Stimulated activated CD8-positive, alpha-beta memory T cell treated with anti-CD3 and anti-CD28 coated beads, Interleukin-12 subunit alpha, Interleukin-12 subunit beta, amount 100 ng/mL, for 1 hour (primary cell): Measurements from ENCODE around the gene WFDC2.

Experiments
- DNase-seq: peaks from one replicate; pipeline ENCODE4 v3.0.0-alpha.2; 2020; ENCODE audit warnings: low read depth

WFDC2 gene, protein sequence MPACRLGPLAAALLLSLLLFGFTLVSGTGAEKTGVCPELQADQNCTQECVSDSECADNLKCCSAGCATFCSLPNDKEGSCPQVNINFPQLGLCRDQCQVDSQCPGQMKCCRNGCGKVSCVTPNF

DNA sequence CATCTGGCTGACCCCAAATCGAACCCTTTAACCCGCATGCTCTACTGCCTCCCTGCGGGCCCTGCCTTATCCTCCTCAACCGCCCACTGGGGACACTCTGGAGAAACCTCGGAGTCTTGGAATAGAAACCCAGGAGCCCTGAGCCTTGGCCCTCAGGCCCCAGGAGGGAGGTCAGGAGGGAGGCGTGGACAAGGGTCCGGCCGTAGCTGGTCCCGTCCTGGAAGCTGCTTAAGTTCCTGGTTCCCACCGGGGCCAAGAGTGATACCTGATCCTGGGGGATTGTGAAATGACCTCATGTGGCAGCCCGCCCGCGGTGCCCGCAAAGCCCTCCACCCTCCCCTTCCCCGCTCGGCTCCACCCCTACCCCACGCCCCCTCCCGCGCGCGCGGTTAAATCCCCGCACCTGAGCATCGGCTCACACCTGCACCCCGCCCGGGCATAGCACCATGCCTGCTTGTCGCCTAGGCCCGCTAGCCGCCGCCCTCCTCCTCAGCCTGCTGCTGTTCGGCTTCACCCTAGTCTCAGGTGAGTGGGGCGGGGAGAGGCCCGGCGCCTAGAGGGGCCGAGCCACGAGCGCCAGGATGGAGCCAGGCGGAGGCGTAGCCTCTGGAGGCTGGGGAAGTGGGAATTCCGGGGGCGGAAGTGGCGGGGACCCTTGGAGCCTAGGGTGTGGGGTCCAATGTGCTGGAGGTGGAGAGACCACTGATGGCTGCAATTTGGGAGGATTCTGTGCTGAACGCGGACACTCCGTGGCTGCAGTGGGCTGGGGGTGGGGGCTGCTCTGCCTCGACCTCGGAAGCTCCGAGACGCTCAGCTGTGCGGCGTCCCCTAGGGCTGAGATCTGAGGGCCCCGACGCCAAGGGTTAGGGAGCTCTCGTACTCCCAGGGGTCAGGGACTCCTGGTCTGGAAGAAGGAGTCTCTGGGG lies at the start of gene WFDC2:
Gene WFDC2, plus strand, starts transcription at position 418 of the 926 bp plus-strand sequence. Its CDS starts 29 bp downstream, at position 447.
- DNase-seq, result no peak

DNA sequence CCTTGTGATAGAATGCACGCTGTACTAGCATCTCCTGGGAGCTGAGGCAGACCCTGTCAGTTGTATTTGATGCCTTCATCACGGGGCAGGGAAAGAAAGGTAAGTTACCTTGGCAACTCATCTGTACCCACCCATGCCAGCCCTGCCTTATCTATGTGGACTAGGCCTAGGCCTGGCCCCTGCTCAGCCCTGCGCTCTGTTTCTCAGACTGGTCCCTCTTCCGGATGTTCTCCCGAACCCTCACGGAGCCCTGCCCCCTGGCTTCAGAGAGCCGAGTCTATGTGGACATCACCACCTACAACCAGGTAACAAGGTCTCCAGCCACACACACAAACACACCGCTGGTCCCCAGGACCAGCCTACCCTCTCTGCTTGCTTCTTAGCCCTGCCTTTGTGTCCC lies 49.4 kb upstream of the WFDC2 start:
- no peak for DNase-seq

DNA sequence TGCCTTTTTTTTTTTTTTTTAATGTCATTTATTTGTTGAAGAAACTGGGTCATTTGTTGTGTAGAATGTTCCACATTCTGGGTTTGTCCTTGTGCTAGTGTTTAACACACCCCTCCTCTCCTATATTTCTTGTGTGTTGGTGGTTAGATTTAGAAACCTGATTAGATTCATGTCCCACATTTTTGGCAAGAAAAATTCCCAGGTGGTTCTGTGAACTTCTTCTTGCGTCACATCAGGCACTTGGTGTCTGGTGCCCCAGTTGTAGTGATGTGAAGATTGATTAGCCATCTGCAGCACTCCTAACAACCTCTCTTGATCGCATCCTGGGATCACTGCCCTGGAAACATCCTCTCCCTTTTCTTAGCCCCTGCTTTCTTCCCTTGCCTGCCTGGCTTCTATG lies 45.9 kb upstream of the WFDC2 start:
- no peak for DNase-seq

DNA sequence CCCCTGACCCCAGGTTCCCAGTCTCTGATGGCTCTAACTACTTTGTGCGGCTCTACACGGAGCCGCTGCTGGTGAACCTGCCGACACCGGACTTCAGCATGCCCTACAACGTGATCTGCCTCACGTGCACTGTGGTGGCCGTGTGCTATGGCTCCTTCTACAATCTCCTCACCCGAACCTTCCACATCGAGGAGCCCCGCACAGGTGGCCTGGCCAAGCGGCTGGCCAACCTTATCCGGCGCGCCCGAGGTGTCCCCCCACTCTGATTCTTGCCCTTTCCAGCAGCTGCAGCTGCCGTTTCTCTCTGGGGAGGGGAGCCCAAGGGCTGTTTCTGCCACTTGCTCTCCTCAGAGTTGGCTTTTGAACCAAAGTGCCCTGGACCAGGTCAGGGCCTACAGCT lies 44.0 kb upstream of the WFDC2 start:
- DNase-seq, result no peak

DNA sequence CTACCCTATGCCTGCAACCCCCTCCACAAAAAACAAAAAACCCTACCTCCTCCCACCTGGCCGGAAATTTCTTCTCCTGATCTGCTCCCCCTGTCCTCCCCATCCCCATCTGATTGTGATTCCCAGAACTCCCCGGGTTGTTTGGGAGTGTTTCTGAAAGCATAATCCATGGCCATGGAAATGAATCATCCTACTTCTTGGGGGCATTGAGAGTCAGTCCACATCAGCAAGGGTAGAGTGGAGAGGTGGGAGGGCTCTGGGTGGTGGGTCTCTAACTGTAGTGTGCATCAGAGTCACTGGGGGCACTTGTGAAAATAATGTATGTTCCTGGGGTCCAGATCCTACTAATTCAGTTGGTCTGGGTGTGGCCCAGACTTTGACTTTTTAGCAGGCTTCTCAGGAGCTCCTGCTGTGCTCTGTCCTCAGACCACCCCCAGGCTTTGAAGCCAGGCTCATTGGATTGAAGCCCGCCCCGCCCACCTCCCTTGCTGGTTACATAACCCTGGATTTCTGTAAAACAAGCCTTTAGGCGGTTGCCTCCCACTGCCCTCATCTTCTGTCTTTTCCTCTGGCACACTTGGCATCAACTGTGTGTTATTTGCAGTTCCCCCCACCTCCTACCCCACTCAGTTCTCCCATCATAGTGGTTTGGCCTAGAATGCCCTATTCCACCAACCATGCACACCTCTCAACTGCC lies 43.1 kb upstream of the WFDC2 start:
- DNase-seq, result no peak

DNA sequence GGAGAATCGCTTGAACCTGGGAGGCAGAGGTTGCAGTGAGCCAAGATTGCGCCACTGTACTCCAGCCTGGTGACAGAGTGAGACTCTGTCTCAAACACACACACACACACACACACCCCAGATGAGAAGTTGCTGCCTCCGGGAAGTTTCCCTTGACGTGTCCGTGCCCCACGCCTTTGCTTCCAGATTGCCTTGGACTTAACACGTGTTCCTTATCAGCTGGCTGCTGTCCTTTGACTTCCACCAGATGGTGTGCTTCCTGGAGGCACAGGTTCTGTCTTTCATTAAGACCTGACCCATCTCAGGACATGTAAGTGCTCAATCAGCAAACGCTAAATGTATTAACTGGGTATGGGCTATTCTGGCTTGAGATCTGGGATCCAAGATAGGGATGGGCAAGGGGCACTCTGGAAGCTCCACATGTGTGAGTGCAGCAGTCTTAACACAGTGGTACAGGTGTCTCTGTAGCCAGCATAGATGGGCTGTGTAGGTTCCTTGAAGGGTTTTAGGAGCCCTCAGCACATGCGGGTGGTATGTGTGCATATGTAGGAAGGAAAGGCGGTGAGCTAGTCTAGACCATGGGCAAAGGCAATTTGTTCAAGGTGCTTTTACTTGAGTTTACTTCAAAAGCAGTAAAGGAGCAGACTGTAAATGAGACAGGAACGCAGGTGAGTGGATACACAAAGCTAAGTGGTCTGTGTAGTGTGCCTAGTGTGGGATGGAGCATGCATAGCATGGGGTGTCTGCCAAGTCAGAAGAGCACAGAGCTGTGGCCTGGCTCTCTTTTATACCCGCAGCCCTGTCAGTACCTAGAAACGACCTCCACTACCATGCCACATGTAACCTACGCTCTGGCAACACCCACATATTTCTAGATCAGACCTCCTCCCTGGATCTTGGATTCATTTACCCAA lies 42.1 kb upstream of the WFDC2 start:
- no peak for DNase-seq

DNA sequence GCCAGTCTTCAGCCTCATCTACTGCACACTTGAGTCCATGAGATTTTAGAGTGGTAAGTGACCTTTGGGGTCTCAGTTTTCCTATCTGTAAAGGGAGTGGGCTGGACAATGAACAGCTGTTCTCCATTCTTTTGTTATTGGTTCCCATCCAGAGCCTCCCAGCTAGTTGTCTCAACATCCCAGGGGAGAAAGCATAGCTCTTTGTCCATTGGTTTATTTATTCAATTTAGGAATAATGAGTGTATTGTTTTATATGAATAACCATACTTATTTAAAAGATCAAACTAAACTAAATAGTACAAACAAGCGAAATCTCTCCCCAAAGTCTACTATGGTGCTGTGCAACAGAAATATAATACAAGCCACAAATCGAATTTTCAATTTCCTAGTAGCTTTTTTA lies 39.9 kb upstream of the WFDC2 start:
- no peak for DNase-seq

DNA sequence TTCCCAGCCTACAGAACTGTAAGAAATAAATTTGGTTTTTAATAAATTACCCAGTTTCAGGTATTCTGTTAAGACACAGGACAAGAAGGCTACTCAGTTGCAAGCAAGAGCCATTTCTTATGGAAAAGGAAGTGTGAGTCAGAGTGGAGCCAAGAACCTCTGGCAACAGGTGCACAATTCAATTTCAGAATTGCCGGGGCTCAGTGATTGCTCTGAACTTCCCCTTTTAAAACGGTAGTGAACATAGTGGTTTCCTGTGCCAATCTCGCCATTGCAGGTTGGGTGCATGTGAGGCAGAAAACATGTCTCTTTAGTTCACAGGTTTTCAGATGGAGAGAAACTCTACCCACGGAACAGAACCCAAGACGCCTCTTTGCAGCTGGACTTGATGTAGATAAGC lies 37.3 kb upstream of the WFDC2 start:
- DNase-seq, result peak; percentile 15

DNA sequence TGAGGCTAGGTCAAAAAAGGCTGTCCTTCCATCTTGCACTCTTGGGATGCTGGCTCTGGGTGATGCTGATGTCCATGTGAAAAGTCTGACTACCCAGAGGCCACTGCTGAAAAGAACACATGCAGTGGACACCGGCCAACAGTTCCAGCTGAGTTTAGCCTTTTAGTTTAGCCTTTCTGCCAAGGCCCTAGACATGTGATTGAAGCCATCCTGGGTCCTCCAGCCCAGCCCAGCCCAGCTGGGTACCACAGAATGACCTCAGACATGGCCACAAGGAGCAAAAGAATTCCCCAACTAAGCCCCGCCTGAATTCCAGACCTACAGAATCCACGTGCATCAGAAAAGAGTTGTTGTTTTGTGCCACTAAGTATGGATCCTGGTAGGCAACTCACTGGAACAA lies 36.2 kb upstream of the WFDC2 start:
- no peak for DNase-seq

DNA sequence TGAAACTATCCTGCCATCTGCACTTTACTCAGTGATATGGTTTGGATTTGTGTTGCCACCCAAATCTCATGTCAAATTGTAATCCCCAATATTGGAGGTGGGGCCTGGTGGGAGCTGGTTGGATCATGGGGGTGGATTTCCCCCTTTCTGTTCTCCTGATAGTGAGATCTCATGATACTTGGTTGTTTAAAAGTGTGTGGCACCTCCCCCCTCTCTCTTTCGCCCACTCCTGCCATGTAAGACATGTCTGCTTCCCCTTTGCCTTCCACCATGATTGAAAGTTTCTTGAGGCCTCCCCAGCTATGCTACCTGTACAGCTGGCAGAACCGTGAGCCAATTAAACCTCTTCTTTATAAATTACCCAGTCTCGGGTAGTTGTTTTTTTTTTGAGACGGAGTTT lies 35.6 kb upstream of the WFDC2 start:
- DNase-seq, result no peak

DNA sequence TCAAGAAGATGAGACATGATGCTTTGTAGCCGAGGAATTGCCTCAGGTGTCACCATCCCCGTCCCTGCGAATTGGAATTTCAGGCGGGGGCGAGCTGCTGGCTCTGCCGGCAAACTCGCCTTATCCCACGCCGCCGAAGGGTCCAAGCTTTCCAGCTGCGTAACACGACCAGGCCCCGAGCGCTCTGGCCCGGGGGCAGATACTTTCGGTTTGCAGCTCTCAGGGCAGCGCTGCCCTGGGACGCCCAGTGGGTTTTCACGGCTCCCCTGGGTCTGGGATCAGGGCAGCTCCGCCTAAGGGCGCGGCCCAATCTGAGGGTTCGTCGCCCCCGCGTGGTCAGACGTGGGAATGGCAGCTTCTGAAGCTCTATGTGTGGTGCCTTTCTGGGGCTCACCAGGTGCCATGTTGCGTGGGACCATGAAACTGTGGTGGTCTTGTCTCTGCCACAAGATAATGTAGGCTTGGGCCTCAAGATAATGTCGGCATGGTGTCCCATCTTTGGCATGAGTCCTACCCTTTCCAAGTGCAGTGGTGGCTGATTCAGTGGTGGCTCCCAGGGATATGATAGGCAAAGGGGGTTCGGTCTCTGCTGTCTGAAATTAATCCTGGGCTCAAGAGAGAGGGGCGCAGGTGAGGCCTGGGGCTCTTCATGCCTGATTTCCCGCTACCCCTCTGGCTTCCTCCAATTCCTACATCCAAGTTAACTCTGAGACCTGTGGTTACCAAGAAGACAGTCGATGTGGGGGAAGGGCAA lies 32.6 kb upstream of the WFDC2 start:
- peak; percentile 82 for DNase-seq

DNA sequence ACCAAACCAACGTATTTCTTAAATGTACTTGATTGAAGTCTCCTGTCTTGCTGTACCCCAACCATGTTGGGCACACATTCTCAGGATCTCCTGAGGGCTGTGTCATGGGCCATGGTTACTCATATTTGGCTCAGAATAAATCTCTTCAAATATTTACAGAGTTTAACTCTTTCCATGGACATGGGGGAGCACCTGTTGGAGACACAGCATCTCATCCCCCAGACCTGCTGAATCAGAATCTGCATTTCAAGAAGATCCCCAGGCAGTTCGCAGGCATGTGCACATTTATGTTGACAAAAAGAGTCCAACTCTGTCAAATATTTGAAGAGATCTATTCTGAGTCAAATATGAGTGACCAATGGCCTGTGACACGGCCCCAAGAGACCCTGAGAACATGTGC lies 29.1 kb upstream of the WFDC2 start:
- no peak for DNase-seq

DNA sequence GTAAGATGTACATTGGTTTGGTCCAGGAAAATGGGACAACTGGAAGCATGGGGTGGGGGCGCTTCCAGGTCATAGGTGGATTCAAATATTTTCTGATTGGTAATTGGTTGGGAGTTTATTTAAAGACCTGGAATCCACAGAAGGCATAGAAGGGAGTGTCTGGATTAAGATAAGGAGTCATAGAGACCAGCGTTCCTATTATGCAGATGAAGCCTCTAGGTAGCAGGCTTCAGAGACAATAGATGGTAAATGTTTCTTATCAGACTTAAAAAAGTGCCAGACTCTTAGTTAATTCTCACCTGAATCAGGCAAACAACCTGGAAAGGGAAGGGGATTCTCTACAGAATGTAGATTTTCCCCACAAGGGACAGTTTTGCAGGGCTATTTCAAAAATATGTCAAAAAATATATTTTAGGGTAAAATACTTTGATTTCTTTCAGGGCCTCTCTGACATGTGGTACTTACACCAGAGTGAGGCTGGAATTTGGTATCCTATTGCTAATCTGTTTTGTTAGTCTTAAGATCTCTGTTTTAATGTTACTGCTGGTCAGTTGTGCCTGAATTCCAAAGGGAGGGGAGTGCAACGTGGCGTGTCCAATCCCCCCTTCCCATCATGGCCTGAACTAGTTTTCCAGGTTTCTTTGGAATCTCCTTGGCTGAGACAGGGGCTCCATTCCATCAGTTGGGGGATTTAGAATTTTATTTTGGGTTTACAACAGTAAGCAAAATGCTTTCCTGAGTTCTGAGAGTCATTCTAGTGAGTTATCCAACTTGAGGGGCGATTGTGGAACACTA lies 28.5 kb upstream of the WFDC2 start:
- no peak for DNase-seq

DNA sequence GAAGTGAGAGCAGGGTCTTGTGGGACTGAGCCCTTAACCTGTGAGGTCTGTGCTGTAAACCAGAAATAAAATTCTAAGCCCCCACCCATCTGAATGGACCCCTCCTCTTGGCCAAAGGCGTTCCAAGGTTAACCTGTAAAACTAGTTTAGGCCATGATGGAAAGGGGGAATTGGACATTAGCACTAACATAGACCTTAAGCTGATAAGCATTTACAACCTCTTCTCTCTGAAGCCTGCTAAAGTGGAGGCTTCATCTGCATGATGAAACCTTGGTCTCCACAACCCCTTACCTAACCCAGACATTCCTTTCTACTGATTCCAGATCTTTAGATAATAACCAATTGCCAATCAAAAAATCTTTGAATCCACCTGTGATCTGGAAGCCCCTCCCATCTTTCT lies 27.8 kb upstream of the WFDC2 start:
- DNase-seq, result no peak

DNA sequence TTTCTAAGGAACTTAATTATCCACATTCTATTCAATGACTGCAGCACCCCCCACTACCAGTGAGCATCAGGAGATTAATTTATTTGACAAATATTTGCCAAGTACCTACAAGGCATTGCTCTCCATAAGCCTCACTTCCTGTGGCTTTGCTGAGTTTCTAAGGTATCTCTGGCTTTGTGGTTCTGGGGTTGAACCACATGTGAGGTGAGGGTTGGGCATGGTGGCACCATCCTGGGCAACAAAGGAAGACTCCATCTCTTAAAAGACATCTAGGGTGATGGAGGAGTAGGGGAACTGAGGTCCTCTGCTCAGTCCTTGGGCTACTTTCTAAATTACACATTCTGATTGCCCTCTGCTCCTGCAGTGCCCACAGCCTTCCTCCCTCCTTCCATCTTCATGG lies 25.5 kb upstream of the WFDC2 start:
- no peak for DNase-seq

DNA sequence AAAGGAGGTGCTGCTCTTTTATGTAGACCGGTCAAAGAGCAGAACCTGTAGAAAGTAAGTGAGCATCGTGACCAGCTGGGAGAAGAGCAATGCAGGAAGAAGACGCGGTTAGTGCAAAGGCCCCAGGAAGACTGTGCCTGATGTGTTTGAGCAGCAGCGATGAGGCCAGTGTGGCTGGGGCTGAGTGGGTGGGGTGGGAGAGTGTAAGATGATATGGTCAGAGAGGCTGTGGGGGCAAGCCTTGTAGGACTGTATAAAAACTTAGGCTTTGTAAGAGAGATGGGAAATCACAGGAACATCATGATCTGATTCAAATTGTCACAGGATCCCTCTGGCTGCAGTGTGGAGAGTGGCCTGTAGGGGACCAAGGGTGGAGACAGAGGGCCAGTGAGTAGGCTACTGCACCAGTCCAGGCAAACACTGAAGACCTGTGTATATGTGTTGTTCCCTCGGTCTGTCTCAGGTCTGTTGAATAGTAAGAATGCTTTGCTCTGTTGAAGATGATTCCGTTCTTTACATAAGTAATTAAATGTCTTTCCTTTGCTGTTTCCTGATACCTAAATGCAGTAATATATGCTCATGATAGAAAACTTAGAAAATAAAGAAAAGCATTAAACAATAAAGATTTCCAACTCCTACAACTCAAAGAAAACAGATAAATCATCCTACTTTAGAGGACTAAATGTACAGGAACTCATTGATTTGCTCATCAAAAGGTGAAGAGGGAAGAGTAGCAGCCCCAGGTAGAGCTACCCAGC lies 23.6 kb upstream of the WFDC2 start:
- no peak for DNase-seq

DNA sequence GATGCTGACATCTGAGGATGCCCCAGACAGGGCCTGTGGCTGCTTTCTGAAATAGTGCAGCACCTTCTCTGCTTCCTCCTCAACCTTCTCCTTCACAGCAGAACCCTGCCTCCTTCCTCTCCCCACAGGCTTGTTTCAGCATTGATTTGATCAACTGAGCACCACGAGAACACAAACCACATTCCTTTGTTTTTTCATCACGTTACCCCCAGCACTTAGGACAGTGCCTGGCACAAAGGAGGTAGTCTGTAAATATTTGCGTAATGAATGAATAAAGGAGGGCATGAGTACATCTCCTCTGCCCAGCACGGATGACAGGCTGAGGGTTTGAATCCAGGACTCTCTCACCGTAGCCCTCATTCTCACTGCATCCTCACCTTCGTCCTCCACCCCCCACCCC lies 21.3 kb upstream of the WFDC2 start:
- DNase-seq, result no peak

DNA sequence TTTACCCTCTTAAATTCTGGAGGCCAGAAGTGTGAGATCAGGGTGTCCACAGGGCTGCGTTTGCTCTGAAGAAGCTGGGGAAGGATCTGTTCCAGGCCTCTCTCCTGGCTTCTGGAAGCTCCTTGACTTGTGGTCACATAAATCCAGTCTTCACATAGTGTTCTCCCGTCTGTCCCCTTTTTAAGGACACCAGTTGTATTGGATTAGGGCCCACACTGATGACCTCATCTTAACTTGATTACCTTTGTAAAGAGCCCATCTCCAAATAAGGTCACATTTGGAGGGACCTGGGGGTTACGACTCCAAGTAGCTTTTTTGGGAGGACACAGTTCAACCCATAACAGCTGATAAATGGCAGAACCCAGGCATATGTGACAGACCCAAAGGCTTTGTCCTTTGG lies 20.0 kb upstream of the WFDC2 start:
- DNase-seq, result no peak

DNA sequence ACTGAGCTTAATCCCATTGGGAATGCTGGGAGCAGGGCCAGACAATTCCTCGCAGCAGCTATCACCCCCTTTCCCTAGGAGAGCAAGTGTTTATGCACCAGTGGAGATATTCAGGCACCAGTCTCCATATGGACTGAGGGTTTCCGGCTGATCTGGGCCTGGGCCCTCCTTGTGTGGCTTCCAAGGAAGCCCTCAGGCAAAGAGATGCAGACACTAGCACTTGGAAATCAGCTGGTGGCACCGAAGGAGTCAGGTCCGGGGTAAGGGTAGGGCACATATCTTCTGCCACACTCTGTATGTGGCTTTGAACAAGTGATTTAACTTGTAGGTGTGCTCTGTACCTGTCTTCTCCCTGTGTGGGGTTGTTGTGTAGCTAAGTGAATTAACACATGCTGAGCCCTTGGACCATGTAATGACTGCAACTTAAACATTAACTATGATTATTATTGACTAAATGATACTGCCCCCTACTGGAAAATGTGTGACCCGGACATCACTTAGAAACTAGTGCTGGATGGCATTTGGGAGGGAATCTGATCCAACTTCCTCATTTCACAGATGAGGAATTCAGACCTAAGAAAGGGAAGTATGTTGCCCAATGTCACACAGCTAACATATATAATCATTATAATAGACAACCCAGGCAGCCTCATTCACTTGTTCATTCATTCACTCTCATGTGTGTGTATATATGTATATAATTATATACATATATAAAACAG lies 19.3 kb upstream of the WFDC2 start:
- DNase-seq, result no peak
